ENCODE data around the gene LUC7L2. TPM values are rescaled to one million over a fixed set of nuclear protein-coding genes. Genes with fewer than 3 reads are reported as not detected.
A peak's percentile ranks its signal among the peaks of the same experiment; 100 is the strongest.

LUC7L2 gene
- total and polyA plus RNA-seq, 2 of the 8 experiments (the other 6 are each of a cell fraction or from before 2014, with no cell fraction given): 22.9 to 67.8 TPM

GRCh38 chr7:139452958-139453672 lies 93.4 kb downstream of the LUC7L2 start (continued):
- TF ChIP-seq BRCA1 (IDR thresholded peaks at IDR 0.05; ENCODE audit: low read depth, low read length): no peak
- no peak for TF ChIP-seq CBX5 (IDR thresholded peaks at IDR 0.05; ENCODE audit: low read depth, low read length)
- TF ChIP-seq NANOG (IDR thresholded peaks at IDR 0.05; ENCODE audit: insufficient read depth, low read depth, low read length, poor library complexity, severe bottlenecking): no peak
- TF ChIP-seq GABPA (IDR thresholded peaks at IDR 0.05; ENCODE audit: borderline replicate concordance, insufficient read depth, low read length): no peak
- no peak for TF ChIP-seq EP300 (IDR thresholded peaks at IDR 0.05; ENCODE audit: borderline replicate concordance in 1 of 2, low read depth in 2 of 2, low read length in 2 of 2)
- TF ChIP-seq CTBP2 (IDR thresholded peaks at IDR 0.05; ENCODE audit: borderline replicate concordance, insufficient read depth, insufficient read length, low read length): no peak
- TF ChIP-seq CTCF (IDR thresholded peaks at IDR 0.05; ENCODE audit: control extremely low read depth in 1 of 3, insufficient read depth in 1 of 3, low read depth in 1 of 3, low read length in 3 of 3): peak; percentile 54 to 61 (median 58)

All from H1 (cell line).